GM13977 (cell line): ENCODE results near the gene CACNA2D3.

Experiments
- DNase-seq: peaks from one replicate; pipeline ENCODE4 v3.0.0; 2012; ENCODE audit warnings: low spot score
- CTCF ChIP-seq: IDR thresholded peaks from 2 replicates; pipeline ENCODE4 v1.5.1; 2012; ENCODE audit warnings: mild to moderate bottlenecking, control low read depth; ENCODE audit not compliant: insufficient read depth; ENCODE audit errors: extremely low read depth, missing control alignments
- in situ Hi-C: fragments of 300-500 bp; cut with MboI; formaldehyde crosslinking; loops from one replicate; pipeline ENCODE4 v1.12.0; 2022; ENCODE audit warnings: low sequenced_read_pairs, low pct_unique_long_range_greater_than_20kb, mixed read lengths, inconsistent platforms; ENCODE audit not compliant: unreplicated experiment

The CACNA2D3 gene

DNA sequence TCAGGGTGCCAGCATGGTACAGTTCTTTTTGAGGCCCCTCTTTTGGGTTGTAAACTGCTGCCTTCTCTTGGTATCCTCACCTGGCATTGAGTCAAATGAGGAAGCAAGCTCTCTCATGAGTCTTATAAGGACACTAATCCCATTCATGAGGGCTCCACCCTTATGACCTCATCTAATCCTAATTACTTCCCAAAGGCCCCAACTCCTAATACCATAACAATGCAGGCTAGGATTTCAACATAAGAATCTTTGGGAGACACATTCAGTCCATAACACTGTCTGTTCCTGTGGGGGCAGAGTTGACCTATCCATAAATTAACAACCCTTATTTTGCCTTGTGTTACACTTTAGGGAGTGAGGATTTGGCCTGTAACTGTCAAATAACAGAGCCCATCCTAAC lies 527.2 kb downstream of the CACNA2D3 start:
- DNase-seq, result no peak
- no peak for TF ChIP-seq CTCF
- in situ Hi-C loops, result no loop called here

DNA sequence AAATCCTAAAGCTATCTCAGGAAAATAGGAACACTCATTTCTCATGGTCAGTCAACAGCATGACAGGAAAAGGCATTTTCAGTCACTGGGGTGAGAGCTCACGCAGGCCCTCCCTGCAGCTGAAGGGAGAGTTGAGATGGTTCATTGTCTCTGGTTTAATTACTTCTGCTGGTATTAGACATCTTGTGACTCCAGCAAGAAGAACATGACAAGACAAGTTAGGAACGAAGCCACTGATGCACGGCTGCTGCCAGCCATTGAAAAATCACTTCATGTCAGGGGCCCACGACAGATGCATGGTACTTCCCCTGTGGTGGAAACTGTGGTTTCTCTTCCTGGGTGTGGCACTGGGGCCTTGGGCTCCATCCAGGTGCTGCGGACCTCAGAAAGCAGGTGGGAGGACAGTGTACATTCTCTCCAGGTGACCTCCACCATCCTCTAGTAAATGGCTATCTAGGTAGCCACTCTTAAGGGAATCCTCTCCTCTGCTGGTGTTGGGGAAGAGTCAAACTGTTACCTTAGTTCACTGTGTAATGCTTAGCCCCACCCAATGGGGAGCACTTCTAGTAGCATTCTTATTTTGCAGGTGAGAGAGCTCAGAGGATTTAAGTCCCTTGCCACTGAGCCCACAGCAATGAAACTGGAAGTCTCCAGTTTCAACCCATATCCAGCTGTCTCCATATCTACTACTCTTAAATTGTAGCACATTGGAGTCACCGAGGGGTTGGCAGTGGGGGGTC lies 531.3 kb downstream of the CACNA2D3 start:
- TF ChIP-seq CTCF, result no peak
- in situ Hi-C loops, result no loop called here
- DNase-seq, result no peak

GRCh38 chr3:54654776-54655175 lies 532.4 kb downstream of the CACNA2D3 start:
- TF ChIP-seq CTCF, result no peak
- DNase-seq, result no peak
- in situ Hi-C loops, result no loop called here

- DNase-seq, result no peak
- no peak for TF ChIP-seq CTCF
- in situ Hi-C loops, result no loop called here
Measured at GRCh38 chr3:54659347-54659746, 537.0 kb downstream of the CACNA2D3 start.

GRCh38 chr3:54660714-54661132 lies 538.4 kb downstream of the CACNA2D3 start:
- no peak for DNase-seq
- in situ Hi-C loops, result no loop called here
- no peak for TF ChIP-seq CTCF

GRCh38 chr3:54661151-54661550 lies 538.8 kb downstream of the CACNA2D3 start:
- no peak for DNase-seq
- in situ Hi-C loops, result no loop called here

More at GRCh38 chr3:54661151-54661550, 538.8 kb downstream of the CACNA2D3 start:
- TF ChIP-seq CTCF, result no peak
